Progenitor cell of endocrine pancreas (in vitro differentiated cells): Measurements from ENCODE around the gene ATP5MC2. TPM values are rescaled to one million over a fixed set of nuclear protein-coding genes. Genes with fewer than 3 reads are reported as not detected.

ENCODE experiments used
- DNase-seq: peaks from one replicate; pipeline ENCODE4 v3.0.0; 2021; ENCODE audit warnings: low spot score; ENCODE audit not compliant: unreplicated experiment
- H3K27ac Mint-ChIP-seq: 2 replicates; pipeline ENCODE4 v1.8.0; 2021; ENCODE audit warnings: mild to moderate bottlenecking, moderate library complexity, mixed read lengths
- H3K27me3 Mint-ChIP-seq: 2 replicates; pipeline ENCODE4 v1.8.0; 2021; ENCODE audit warnings: mixed read lengths
- H3K36me3 Mint-ChIP-seq: 2 replicates; pipeline ENCODE4 v1.8.0; 2022; ENCODE audit warnings: mixed read lengths; ENCODE audit not compliant: insufficient read depth
- H3K4me1 Mint-ChIP-seq: 2 replicates; pipeline ENCODE4 v1.8.0; 2021; ENCODE audit warnings: low read depth, mixed read lengths
- H3K4me3 Mint-ChIP-seq: 2 replicates; pipeline ENCODE4 v1.8.0; 2021; ENCODE audit warnings: low read depth, mild to moderate bottlenecking, moderate library complexity, mixed read lengths
- H3K9me3 Mint-ChIP-seq: 2 replicates; pipeline ENCODE4 v1.8.0; 2021; ENCODE audit warnings: low read depth, mixed read lengths
- total RNA-seq: library from RNA; stranded (reverse); gene quantifications from 2 replicates; pipeline ENCODE4 v1.2.1, GENCODE V29; 2021
- TF ChIP-seq, protein P1 (sequence below): fragments of 200-600 bp; sonication (generic); IDR thresholded peaks from one replicate; pipeline ENCODE4 v1.5.0; 2021; ENCODE audit warnings: antibody characterized with exemption, mild to moderate bottlenecking; ENCODE audit not compliant: unreplicated experiment

Gene ATP5MC2
- total RNA-seq, 1 donor from 2014 or later, result 327 TPM

DNA sequence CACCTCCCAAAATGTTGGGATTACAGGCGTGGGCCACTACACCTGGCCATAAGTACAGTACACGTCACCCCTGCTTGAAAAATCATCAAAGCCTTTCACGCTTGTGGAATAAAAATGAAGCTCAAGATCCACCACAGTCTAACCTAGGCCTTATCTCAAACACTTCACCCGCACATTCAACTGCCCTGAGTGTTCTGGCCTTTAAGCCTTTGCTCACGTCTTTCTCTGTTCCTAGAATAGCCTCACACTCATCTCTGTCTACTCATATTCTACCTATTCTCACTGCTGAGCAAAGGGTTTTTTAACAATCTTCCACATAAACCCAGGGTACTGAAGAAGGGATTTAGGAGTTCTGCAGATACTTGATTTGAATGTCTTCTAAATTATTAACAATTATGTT lies 41.4 kb upstream of the ATP5MC2 start:
- H3K9me3 Mint-ChIP-seq, result no peaks in the 10 kb centered on the region
- no peaks in the 10 kb centered on the region for H3K4me1 Mint-ChIP-seq
- DNase-seq, result no peak
- H3K4me3 Mint-ChIP-seq, result no peak overlapping the region
- H3K36me3 Mint-ChIP-seq, result peaks cover 23% of the 10 kb centered on the region
- H3K27me3 Mint-ChIP-seq, result no peaks in the 10 kb centered on the region
- TF ChIP-seq, protein P1, sequence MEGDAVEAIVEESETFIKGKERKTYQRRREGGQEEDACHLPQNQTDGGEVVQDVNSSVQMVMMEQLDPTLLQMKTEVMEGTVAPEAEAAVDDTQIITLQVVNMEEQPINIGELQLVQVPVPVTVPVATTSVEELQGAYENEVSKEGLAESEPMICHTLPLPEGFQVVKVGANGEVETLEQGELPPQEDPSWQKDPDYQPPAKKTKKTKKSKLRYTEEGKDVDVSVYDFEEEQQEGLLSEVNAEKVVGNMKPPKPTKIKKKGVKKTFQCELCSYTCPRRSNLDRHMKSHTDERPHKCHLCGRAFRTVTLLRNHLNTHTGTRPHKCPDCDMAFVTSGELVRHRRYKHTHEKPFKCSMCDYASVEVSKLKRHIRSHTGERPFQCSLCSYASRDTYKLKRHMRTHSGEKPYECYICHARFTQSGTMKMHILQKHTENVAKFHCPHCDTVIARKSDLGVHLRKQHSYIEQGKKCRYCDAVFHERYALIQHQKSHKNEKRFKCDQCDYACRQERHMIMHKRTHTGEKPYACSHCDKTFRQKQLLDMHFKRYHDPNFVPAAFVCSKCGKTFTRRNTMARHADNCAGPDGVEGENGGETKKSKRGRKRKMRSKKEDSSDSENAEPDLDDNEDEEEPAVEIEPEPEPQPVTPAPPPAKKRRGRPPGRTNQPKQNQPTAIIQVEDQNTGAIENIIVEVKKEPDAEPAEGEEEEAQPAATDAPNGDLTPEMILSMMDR, result no peak
- H3K27ac Mint-ChIP-seq, result no peak overlapping the region

DNA sequence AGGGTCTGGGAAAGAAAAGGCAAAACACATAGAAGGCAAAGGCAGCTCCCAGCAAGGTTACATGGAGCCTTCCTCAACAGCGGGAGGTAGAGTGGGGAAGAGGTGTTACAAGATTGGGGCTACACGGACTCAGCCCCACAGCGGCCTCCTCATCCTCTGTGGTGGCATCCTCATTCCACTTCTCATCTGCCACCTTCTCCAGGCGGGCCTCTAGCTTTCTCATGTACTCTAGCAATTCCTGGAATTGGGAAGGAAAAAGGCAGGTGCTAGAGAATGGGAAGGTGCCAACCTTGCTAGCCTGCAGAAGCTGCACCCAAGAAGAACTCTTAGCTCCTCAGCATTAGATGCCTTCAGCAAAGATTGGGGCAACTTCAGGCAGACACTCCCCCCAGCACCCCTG lies 38.1 kb upstream of the ATP5MC2 start:
- Mint-ChIP-seq H3K27me3 (peaks cover 3% of the 10 kb centered on the region), H3K4me3 (no peak overlapping the region), H3K9me3 (no peaks in the 10 kb centered on the region), H3K4me1 (no peaks in the 10 kb centered on the region), H3K27ac (no peak overlapping the region), H3K36me3 (peaks cover 15% of the 10 kb centered on the region)
- DNase-seq, result no peak
- TF ChIP-seq, protein P1, result no peak

DNA sequence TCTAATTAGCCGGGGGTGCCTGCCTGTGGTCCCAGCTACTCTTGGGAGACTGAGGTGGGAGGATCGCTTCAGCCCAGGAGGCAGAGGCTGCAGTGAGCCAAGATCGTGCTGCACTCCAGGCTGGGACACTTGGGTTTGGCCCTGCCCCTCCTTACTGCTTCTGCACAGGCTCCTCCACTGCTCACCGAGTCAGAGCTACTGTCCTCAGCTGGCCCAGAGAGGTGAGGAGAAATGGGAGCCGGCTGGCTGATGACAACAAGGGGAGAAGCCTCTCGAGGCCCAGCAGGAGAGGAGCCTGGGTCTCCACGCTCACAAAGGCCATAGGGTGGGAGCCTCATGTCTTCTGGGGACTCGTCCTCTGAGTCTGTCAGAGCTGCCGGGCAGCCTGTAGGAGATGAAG lies 37.6 kb upstream of the ATP5MC2 start:
- Mint-ChIP-seq H3K4me1 (no peaks in the 10 kb centered on the region), H3K4me3 (no peak overlapping the region), H3K36me3 (peaks cover 15% of the 10 kb centered on the region), H3K27me3 (peaks cover 8% of the 10 kb centered on the region), H3K27ac (no peak overlapping the region), H3K9me3 (no peaks in the 10 kb centered on the region)
- TF ChIP-seq, protein P1, result no peak
- DNase-seq, result no peak

DNA sequence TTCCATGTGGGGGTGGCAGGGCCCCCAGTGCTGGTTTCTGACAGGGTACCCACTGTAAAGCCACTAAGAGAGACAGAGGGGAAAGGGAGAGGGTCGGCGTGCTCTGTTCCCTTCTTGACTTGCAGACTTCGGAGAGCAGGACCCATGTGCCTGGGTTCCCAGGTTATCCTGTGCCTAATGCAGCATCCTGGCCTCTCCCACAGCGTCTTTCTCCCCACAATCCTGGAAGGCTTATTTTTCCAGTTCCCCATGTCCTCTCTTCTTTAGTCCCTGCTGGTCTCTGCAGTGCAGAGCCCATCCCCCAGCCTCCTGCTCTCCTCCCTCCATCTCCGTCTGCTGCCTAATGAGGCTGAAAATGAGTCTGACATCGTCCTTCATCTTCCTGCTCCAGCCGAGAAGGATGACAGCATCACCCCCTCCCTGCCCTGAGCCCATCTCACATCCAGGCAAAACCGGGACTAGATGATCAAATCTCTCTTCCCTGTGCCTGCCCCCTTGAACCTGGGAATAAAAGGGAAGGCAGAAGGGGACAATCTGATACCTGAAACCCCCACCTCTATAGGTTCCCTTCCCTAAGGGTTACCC lies 36.3 kb upstream of the ATP5MC2 start:
- peaks cover 15% of the 10 kb centered on the region for H3K36me3 Mint-ChIP-seq
- no peak for DNase-seq
- TF ChIP-seq, protein P1, result no peak
- H3K4me1 Mint-ChIP-seq, result no peaks in the 10 kb centered on the region
- H3K27ac Mint-ChIP-seq, result no peak overlapping the region
- no peaks in the 10 kb centered on the region for H3K9me3 Mint-ChIP-seq
- H3K4me3 Mint-ChIP-seq, result no peak overlapping the region
- H3K27me3 Mint-ChIP-seq, result peaks cover 14% of the 10 kb centered on the region

DNA sequence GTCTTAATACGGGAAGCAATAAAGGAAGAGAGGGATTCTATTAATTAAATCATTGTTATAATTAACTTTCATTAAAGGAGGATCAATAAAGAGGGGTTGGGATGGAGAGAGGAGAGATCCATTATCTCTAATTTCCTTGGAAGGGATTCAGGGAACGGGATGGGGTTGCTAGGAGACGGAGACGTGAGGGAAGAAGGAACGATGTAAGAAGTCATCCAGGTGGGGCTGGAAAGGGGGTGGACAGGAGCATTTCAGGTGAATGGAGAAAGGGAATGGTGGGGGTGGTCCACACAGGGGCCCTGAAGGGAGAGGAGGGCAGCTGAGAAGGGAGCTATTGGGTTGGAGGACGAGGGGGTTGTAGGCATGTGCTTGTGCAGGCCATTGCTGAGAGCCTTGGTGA lies 34.2 kb upstream of the ATP5MC2 start:
- Mint-ChIP-seq H3K27ac (no peak overlapping the region), H3K9me3 (no peaks in the 10 kb centered on the region), H3K4me1 (no peaks in the 10 kb centered on the region), H3K4me3 (no peak overlapping the region), H3K36me3 (peaks cover 8% of the 10 kb centered on the region), H3K27me3 (peaks cover 27% of the 10 kb centered on the region)
- no peak for DNase-seq
- TF ChIP-seq, protein P1, result no peak
